Vagina (tissue), 2 donors: ENCODE data around the gene MYO1G. TPM values are rescaled to one million over a fixed set of nuclear protein-coding genes. Genes with fewer than 3 reads are reported as not detected.
"Not testable (repeated sequence)": the region's sequence is repeated elsewhere in the genome, so short reads cannot be mapped to it uniquely, and the experiment has no call there.

Experiments
- DNase-seq, 2 donors: peaks; one replicate each; pipeline ENCODE4 v3.0.0-alpha.2; 2017; ENCODE audit errors: extremely low spot score in 2 of 2
- H3K27ac ChIP-seq: fragments of 200-600 bp; sonication (generic); one replicate; pipeline ENCODE4 v1.5.1; 2019
- H3K27me3 ChIP-seq: fragments of 200-600 bp; sonication (generic); one replicate; pipeline ENCODE4 v1.5.1; 2019
- H3K36me3 ChIP-seq, 2 donors: fragments of 200-600 bp; sonication (generic); one replicate each; pipeline ENCODE4 v1.5.1; 2017 to 2019
- H3K4me1 ChIP-seq: fragments of 200-600 bp; sonication (generic); one replicate; pipeline ENCODE4 v1.5.1; 2019
- H3K4me3 ChIP-seq, 2 donors: fragments of 200-600 bp; sonication (generic); 1 replicate in 1 of 2; 2 replicates in 1 of 2; pipeline ENCODE4 v1.5.1; 2016 to 2019
- H3K9me3 ChIP-seq: fragments of 200-600 bp; sonication (generic); one replicate; pipeline ENCODE4 v1.5.1; 2019
- CTCF ChIP-seq, 3 experiments: fragments of 450-650 bp in 2 of 3; fragments of 200-600 bp in 1 of 3; sonication (generic) in 1 of 3; IDR thresholded peaks; one replicate each; pipeline ENCODE4 v1.5.1; 2017 to 2019; ENCODE audit warnings: antibody characterized with exemption in 3 of 3, mild to moderate bottlenecking in 2 of 3, moderate library complexity in 2 of 3
- POLR2A ChIP-seq, 2 donors: fragments of 450-650 bp; IDR thresholded peaks; one replicate each; pipeline ENCODE4 v1.6.1; 2017; ENCODE audit warnings: antibody characterized with exemption in 2 of 2, mild to moderate bottlenecking in 2 of 2, moderate library complexity in 2 of 2
- POLR2AphosphoS5 ChIP-seq, 2 donors: sonication (generic); formaldehyde crosslinking; IDR thresholded peaks; one replicate each; pipeline ENCODE4 v1.9.0; 2017; ENCODE audit warnings: antibody characterized with exemption in 2 of 2, mild to moderate bottlenecking in 2 of 2, low read depth in 1 of 2; ENCODE audit not compliant: insufficient read depth in 1 of 2
- intact Hi-C: fragments of 100-400 bp; cut with DNase I; formaldehyde crosslinking; loops from one replicate; pipeline ENCODE4 v1.15.1; 2023
- total RNA-seq: library from RNA; depleted of rRNA; stranded (reverse); fragments of >200 nt; gene quantifications from one replicate; pipeline ENCODE4 v1.2.3, GENCODE V29; 2016

Gene MYO1G
- total RNA-seq, 1 donor from 2014 or later = 5.2 TPM

- DNase-seq = no peak
- Histone ChIP-seq H3K4me3 (no peak overlapping the region), H3K27me3 (no peaks in the 10 kb centered on the region), H3K4me1 (no peaks in the 10 kb centered on the region), H3K9me3 (no peaks in the 10 kb centered on the region), H3K27ac (no peak overlapping the region), H3K36me3 (no peaks in the 10 kb centered on the region)
- intact Hi-C loops = no loop called here
- no peak for TF ChIP-seq POLR2A (IDR thresholded peaks at IDR 0.05)
- TF ChIP-seq CTCF (IDR thresholded peaks at IDR 0.05) = no peak
- no peak for TF ChIP-seq POLR2AphosphoS5 (IDR thresholded peaks at IDR 0.05; ENCODE audit: insufficient read depth in 1 of 2, low read depth in 1 of 2)
Observed at GRCh38 chr7:44935583-44935982, 43.2 kb downstream of the MYO1G start.

DNA sequence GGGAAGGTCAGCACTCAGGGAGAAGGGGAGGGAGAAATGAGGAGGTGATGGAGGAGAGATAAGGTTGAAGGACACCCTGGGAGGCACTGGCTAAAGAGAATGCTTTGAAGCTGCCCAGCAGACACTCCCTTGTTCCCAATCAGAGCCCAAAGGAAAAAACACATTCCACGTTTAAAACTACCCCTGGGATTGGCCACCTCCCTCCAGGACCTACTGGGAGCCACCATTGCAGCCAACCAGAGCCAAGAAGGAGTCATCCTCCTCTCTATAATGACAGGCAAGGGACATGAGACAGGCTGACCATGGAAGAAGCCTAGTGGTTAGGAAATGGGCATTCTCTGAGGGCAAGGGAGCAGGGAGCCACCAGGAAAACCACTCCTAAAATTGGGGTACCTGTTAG lies 43.8 kb downstream of the MYO1G start:
- H3K9me3 ChIP-seq = no peaks in the 10 kb centered on the region
- no peak overlapping the region for H3K4me3 ChIP-seq
- H3K4me1 ChIP-seq = no peaks in the 10 kb centered on the region
- intact Hi-C loops = no loop called here
- no peaks in the 10 kb centered on the region for H3K36me3 ChIP-seq
- DNase-seq = no peak
- no peaks in the 10 kb centered on the region for H3K27me3 ChIP-seq
- TF ChIP-seq POLR2A (IDR thresholded peaks at IDR 0.05) (no peak), POLR2AphosphoS5 (IDR thresholded peaks at IDR 0.05; ENCODE audit: insufficient read depth in 1 of 2, low read depth in 1 of 2) (no peak), CTCF (IDR thresholded peaks at IDR 0.05) (no peak)
- H3K27ac ChIP-seq = no peak overlapping the region

GRCh38 chr7:44934510-44934909 lies 44.3 kb downstream of the MYO1G start:
- H3K4me1 ChIP-seq, H3K36me3 ChIP-seq, H3K9me3 ChIP-seq, H3K27ac ChIP-seq, DNase-seq, H3K4me3 ChIP-seq, intact Hi-C loops, H3K27me3 ChIP-seq: not testable (repeated sequence)

DNA sequence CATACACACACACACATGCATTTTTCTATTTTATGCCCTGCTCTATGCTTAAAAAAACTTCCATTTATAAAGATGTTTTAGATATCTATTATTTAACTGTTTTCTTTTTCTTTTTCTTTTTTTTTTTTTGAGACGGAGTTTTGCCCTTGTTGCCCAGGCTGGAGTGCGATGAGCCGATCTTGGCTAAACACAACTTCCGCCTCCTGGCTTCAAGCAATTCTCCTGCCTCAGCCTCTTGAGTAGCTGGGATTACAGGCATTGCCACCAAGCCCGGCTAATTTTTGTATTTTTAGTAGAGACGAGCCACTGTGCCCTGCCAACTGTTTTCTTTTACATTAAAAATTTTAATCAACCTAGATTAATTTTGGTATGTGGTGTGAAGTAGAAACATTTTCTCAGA lies 47.9 kb downstream of the MYO1G start:
- TF ChIP-seq POLR2AphosphoS5 (IDR thresholded peaks at IDR 0.05; ENCODE audit: insufficient read depth in 1 of 2, low read depth in 1 of 2) = no peak
- no peak for TF ChIP-seq CTCF (IDR thresholded peaks at IDR 0.05)
- no peak for TF ChIP-seq POLR2A (IDR thresholded peaks at IDR 0.05)
- Histone ChIP-seq H3K9me3 (no peaks in the 10 kb centered on the region), H3K36me3 (no peaks in the 10 kb centered on the region), H3K4me3 (no peak overlapping the region), H3K27ac (no peak overlapping the region), H3K27me3 (no peaks in the 10 kb centered on the region), H3K4me1 (no peaks in the 10 kb centered on the region)
- no peak for DNase-seq
- intact Hi-C loops = no loop called here

DNA sequence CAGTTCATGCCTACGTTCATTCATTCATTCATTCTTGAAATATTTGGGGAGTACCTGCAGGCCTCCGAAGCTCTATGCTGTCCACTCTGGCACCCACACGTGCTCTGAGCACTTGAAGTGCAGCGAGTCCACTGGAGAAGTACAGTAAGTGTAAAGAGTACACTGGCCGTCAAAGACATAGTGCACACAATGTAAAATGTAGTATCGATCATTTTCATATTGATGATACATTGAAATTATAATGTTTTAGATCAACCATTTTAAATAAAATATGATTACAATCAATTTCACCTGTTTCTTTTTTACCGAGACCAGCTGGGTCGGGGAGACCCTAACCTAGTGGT lies 56.5 kb downstream of the MYO1G start:
- H3K27me3 ChIP-seq = no peaks in the 10 kb centered on the region
- no peaks in the 10 kb centered on the region for H3K36me3 ChIP-seq
- intact Hi-C loops = loop anchor here (5.0 kb wide), 1 partner anchor 65 kb away; no protein-coding TSS in a partner anchor
- no peak for DNase-seq
- H3K9me3 ChIP-seq = no peaks in the 10 kb centered on the region
- no peak for TF ChIP-seq CTCF (IDR thresholded peaks at IDR 0.05)
- no peak for TF ChIP-seq POLR2AphosphoS5 (IDR thresholded peaks at IDR 0.05; ENCODE audit: insufficient read depth in 1 of 2, low read depth in 1 of 2)
- no peak for TF ChIP-seq POLR2A (IDR thresholded peaks at IDR 0.05)
- no peak overlapping the region for H3K27ac ChIP-seq
- peaks cover 4% of the 10 kb centered on the region for H3K4me1 ChIP-seq
- no peak overlapping the region for H3K4me3 ChIP-seq
